ENCODE results near the gene CLNK. TPM values are rescaled to one million over a fixed set of nuclear protein-coding genes. Genes with fewer than 3 reads are reported as not detected.

Gene CLNK
- total RNA-seq, 2 experiments from 2014 or later = 2.0 TPM; not detected in 1

- POLR2A ChIA-PET = interaction anchor here (0.6 kb wide), 1 partner anchor 414 kb away, joined by 3 read pairs; no protein-coding TSS in a partner anchor
- H3K9me3 ChIP-seq (ENCODE audit: low read length) = no peaks in the 10 kb centered on the region
- H2AFZ ChIP-seq (ENCODE audit: low read length) = no peak overlapping the region
- H3K4me3 ChIP-seq (ENCODE audit: low read depth, low read length, poor library complexity, severe bottlenecking) = no peak overlapping the region
- H4K20me1 ChIP-seq (ENCODE audit: insufficient read depth, low read length) = no peaks in the 10 kb centered on the region
- DNase-seq (ENCODE audit: low spot score) = no peak
- no peaks in the 10 kb centered on the region for H3K79me2 ChIP-seq (ENCODE audit: insufficient read depth, low read depth, low read length)
- CTCF ChIA-PET (ENCODE audit: unreplicated experiment) = no interaction called here
- no peaks in the 10 kb centered on the region for H3K4me1 ChIP-seq (ENCODE audit: insufficient read depth, low read length, poor library complexity, severe bottlenecking)
- no peaks in the 10 kb centered on the region for H3K36me3 ChIP-seq (ENCODE audit: insufficient read depth, low read length)
- no peak for TF ChIP-seq EZH2phosphoT487 (IDR thresholded peaks at IDR 0.05; ENCODE audit: borderline replicate concordance, low read depth, low read length)
- TF ChIP-seq CTCF (conservative IDR thresholded peaks at IDR 0.05; ENCODE audit: low read length) = no peak
- no peak overlapping the region for H3K4me2 ChIP-seq (ENCODE audit: low read length)
- no peaks in the 10 kb centered on the region for H3K9me2 ChIP-seq (ENCODE audit: insufficient read depth, low read length)
- no TSS peak for BruUV-seq (replicated peaks)
- intact Hi-C loops (cut with micrococcal nuclease; ENCODE audit: unreplicated experiment) = no loop called here
- no peak overlapping the region for H3K27ac ChIP-seq (ENCODE audit: low read depth, low read length, poor library complexity, severe bottlenecking)
These were observed 78.7 kb downstream of the CLNK start for GRCh38 chr4:10605746-10606482.

- TF ChIP-seq CTCF (conservative IDR thresholded peaks at IDR 0.05; ENCODE audit: low read length) (no peak), EZH2phosphoT487 (IDR thresholded peaks at IDR 0.05; ENCODE audit: borderline replicate concordance, low read depth, low read length) (no peak)
- H3K4me1 ChIP-seq (ENCODE audit: insufficient read depth, low read length, poor library complexity, severe bottlenecking) = no peaks in the 10 kb centered on the region
- H3K27ac ChIP-seq (ENCODE audit: low read depth, low read length, poor library complexity, severe bottlenecking) = no peak overlapping the region
- H3K79me2 ChIP-seq (ENCODE audit: insufficient read depth, low read depth, low read length) = no peaks in the 10 kb centered on the region
- DNase-seq (ENCODE audit: low spot score) = no peak
- no peaks in the 10 kb centered on the region for H4K20me1 ChIP-seq (ENCODE audit: insufficient read depth, low read length)
- no peak overlapping the region for H3K4me2 ChIP-seq (ENCODE audit: low read length)
- H2AFZ ChIP-seq (ENCODE audit: low read length) = no peak overlapping the region
- no peaks in the 10 kb centered on the region for H3K36me3 ChIP-seq (ENCODE audit: insufficient read depth, low read length)
- POLR2A ChIA-PET = interaction anchor here (0.6 to 0.7 kb wide), 2 partner anchors 25 to 413 kb away, joined by 3 to 5 read pairs; no protein-coding TSS in a partner anchor
- CTCF ChIA-PET (ENCODE audit: unreplicated experiment) = no interaction called here
- BruUV-seq (replicated peaks) = no TSS peak
- no peak overlapping the region for H3K4me3 ChIP-seq (ENCODE audit: low read depth, low read length, poor library complexity, severe bottlenecking)
- intact Hi-C loops (cut with micrococcal nuclease; ENCODE audit: unreplicated experiment) = no loop called here
- H3K9me2 ChIP-seq (ENCODE audit: insufficient read depth, low read length) = no peaks in the 10 kb centered on the region
- no peaks in the 10 kb centered on the region for H3K9me3 ChIP-seq (ENCODE audit: low read length)
These were observed 79.5 kb downstream of the CLNK start for GRCh38 chr4:10605031-10605430.

- no TSS peak for BruUV-seq (replicated peaks)
- no peak for DNase-seq (ENCODE audit: low spot score)
- Histone ChIP-seq H3K4me3 (ENCODE audit: low read depth, low read length, poor library complexity, severe bottlenecking) (no peak overlapping the region), H4K20me1 (ENCODE audit: insufficient read depth, low read length) (no peaks in the 10 kb centered on the region), H3K79me2 (ENCODE audit: insufficient read depth, low read depth, low read length) (no peaks in the 10 kb centered on the region), H3K4me1 (ENCODE audit: insufficient read depth, low read length, poor library complexity, severe bottlenecking) (no peaks in the 10 kb centered on the region), H3K4me2 (ENCODE audit: low read length) (no peak overlapping the region), H3K36me3 (ENCODE audit: insufficient read depth, low read length) (no peaks in the 10 kb centered on the region), H2AFZ (ENCODE audit: low read length) (no peak overlapping the region), H3K9me3 (ENCODE audit: low read length) (no peaks in the 10 kb centered on the region), H3K27ac (ENCODE audit: low read depth, low read length, poor library complexity, severe bottlenecking) (no peak overlapping the region), H3K9me2 (ENCODE audit: insufficient read depth, low read length) (no peaks in the 10 kb centered on the region)
- POLR2A ChIA-PET = interaction anchor here (0.7 kb wide), 1 partner anchor 172 kb away, joined by 4 read pairs; no protein-coding TSS in a partner anchor
- TF ChIP-seq CTCF (conservative IDR thresholded peaks at IDR 0.05; ENCODE audit: low read length) (no peak), EZH2phosphoT487 (IDR thresholded peaks at IDR 0.05; ENCODE audit: borderline replicate concordance, low read depth, low read length) (no peak)
- CTCF ChIA-PET (ENCODE audit: unreplicated experiment) = interaction anchor here (0.7 kb wide), 1 partner anchor 15 kb away, joined by 5 read pairs; no protein-coding TSS in a partner anchor
- intact Hi-C loops (cut with micrococcal nuclease; ENCODE audit: unreplicated experiment) = no loop called here
These were observed 85.0 kb downstream of the CLNK start for GRCh38 chr4:10599574-10599973.

All from OCI-LY7 (cell line).